Hepatocyte (in vitro differentiated cells): ENCODE measurements around the gene USH2A.

Experiments
- CTCF ChIP-seq: fragments of 200-600 bp; sonication (generic); IDR thresholded peaks from 2 replicates; pipeline ENCODE4 v1.5.1; 2016; ENCODE audit warnings: antibody characterized with exemption, mild to moderate bottlenecking; ENCODE audit not compliant: poor library complexity
- EZH2phosphoT487 ChIP-seq: fragments of 200-600 bp; sonication (generic); IDR thresholded peaks from one replicate; pipeline ENCODE4 v1.6.1; 2018; ENCODE audit warnings: antibody characterized with exemption, mild to moderate bottlenecking, low read depth, moderate library complexity; ENCODE audit not compliant: unreplicated experiment, severe bottlenecking

- TF ChIP-seq CTCF (no peak), EZH2phosphoT487 (no peak)
Observed at GRCh38 chr1:216453777-216454176, 30.5 kb upstream of the USH2A start.
